Glomerular visceral epithelial cell (primary cell): ENCODE data around the gene JARID2.

Experiments used
- DNase-seq: peaks from one replicate; pipeline ENCODE4 v3.0.0-alpha.2; 2016; ENCODE audit errors: extremely low spot score

Gene JARID2

GRCh38 chr6:15375638-15376290 is 129.9 kb downstream of the JARID2 start:
- DNase-seq: no peak

GRCh38 chr6:15376900-15377487 is 131.1 kb downstream of the JARID2 start:
- no peak for DNase-seq

GRCh38 chr6:15378272-15378671 is 132.4 kb downstream of the JARID2 start:
- DNase-seq: no peak

GRCh38 chr6:15378866-15379265 is 133.0 kb downstream of the JARID2 start:
- no peak for DNase-seq

- no peak for DNase-seq
Measured at GRCh38 chr6:15380351-15380750, 134.5 kb downstream of the JARID2 start.

- DNase-seq: no peak
Measured at GRCh38 chr6:15382089-15382488, 136.2 kb downstream of the JARID2 start.

GRCh38 chr6:15382712-15383111 is 136.8 kb downstream of the JARID2 start:
- no peak for DNase-seq

GRCh38 chr6:15384901-15385300 is 139.0 kb downstream of the JARID2 start:
- no peak for DNase-seq

- DNase-seq: no peak
Measured at GRCh38 chr6:15385521-15385920, 139.7 kb downstream of the JARID2 start.

GRCh38 chr6:15386110-15386755 is 140.4 kb downstream of the JARID2 start:
- DNase-seq: no peak

GRCh38 chr6:15386756-15387112 is 140.9 kb downstream of the JARID2 start:
- no peak for DNase-seq

GRCh38 chr6:15387118-15387517 is 141.2 kb downstream of the JARID2 start:
- DNase-seq: peak; percentile 60

GRCh38 chr6:15389084-15389764 is 143.4 kb downstream of the JARID2 start:
- no peak for DNase-seq

- DNase-seq: peak; percentile 37
Measured at GRCh38 chr6:15389765-15390723, 144.2 kb downstream of the JARID2 start.

GRCh38 chr6:15391500-15391899 is 145.6 kb downstream of the JARID2 start:
- no peak for DNase-seq

GRCh38 chr6:15392182-15392581 is 146.3 kb downstream of the JARID2 start:
- no peak for DNase-seq

GRCh38 chr6:15393605-15394004 is 147.7 kb downstream of the JARID2 start:
- no peak for DNase-seq

- DNase-seq: no peak
Measured at GRCh38 chr6:15395087-15395486, 149.2 kb downstream of the JARID2 start.

GRCh38 chr6:15396808-15397207 is 150.9 kb downstream of the JARID2 start:
- DNase-seq: no peak

GRCh38 chr6:15398633-15399275 is 152.9 kb downstream of the JARID2 start:
- DNase-seq: no peak
